Measurements from ENCODE around the gene RXRG.

Gene RXRG

DNA sequence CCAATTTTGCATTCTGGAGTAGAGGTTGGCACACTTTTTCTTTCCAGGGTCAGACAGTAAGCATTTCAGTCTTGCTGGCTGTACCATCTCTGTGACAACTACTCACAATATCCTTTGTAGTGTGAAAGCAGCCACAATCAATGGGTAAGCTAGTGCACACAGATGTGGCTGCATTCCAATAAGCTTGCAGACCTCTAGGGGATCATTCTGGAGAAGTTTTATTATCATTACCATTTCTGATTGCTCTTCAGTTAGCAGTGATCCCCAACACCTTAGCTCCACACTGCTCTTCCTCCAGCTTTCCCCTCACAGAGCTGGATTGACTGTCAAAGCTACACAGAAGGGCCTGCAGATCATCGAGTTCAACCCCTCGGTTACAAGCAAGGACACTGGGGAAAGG lies 9.1 kb downstream of the RXRG start:
- CTCF ChIA-PET: interaction anchor here (0.8 to 1.0 kb wide), 2 partner anchors 9 to 13 kb away, joined by 3 to 4 read pairs; partner anchors contain the start of gene RXRG
- no peak for DNase-seq (ENCODE audit: extremely low spot score)
- TF ChIP-seq, protein P1, sequence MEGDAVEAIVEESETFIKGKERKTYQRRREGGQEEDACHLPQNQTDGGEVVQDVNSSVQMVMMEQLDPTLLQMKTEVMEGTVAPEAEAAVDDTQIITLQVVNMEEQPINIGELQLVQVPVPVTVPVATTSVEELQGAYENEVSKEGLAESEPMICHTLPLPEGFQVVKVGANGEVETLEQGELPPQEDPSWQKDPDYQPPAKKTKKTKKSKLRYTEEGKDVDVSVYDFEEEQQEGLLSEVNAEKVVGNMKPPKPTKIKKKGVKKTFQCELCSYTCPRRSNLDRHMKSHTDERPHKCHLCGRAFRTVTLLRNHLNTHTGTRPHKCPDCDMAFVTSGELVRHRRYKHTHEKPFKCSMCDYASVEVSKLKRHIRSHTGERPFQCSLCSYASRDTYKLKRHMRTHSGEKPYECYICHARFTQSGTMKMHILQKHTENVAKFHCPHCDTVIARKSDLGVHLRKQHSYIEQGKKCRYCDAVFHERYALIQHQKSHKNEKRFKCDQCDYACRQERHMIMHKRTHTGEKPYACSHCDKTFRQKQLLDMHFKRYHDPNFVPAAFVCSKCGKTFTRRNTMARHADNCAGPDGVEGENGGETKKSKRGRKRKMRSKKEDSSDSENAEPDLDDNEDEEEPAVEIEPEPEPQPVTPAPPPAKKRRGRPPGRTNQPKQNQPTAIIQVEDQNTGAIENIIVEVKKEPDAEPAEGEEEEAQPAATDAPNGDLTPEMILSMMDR (IDR thresholded peaks at IDR 0.05; ENCODE audit: control extremely low read depth, extremely low read depth, low read depth, missing control alignments): no peak
- POLR2A ChIA-PET: no interaction called here

DNA sequence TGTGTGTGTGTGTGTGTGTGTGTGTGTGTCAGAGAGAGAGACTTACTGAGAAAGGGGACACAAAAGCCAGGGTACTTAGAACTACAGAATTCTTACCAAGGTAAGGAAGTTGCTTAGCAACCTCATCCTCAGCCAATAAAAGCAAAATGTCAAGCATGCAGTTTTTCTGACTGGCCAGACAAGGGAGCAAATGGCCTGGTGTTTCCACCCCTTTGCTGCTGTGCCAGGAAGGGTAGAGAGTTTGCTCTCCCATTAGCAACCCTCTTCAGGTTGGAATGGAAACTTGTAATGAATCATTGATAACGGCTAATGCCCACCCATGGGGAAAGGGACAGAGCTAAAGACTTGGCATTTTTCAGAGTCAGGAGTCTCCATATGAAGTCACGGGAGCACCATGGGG lies 10.6 kb downstream of the RXRG start:
- no peak for DNase-seq (ENCODE audit: extremely low spot score)
- POLR2A ChIA-PET: no interaction called here
- CTCF ChIA-PET: no interaction called here
- TF ChIP-seq, protein P1 (IDR thresholded peaks at IDR 0.05; ENCODE audit: control extremely low read depth, extremely low read depth, low read depth, missing control alignments): no peak

DNA sequence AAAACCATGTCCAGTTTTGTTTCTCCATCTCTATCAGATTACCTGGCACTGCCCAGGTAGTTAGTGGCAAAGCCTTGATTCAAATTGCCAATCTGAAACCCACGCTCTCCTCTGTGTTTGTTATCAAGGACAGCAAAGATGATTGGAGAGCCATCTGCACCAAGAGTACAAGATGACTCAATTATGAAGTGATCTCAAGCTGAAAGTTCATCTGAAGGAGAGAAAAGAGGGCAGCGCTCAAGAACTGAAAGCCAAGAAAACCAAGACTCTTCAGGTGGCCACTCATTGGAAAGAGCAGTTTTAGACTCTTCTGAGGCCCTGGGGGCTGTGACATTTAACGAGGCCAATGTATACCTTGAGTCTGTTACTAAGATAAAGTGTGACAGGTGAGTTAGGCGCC lies 13.8 kb downstream of the RXRG start:
- TF ChIP-seq, protein P1 (IDR thresholded peaks at IDR 0.05; ENCODE audit: control extremely low read depth, extremely low read depth, low read depth, missing control alignments): no peak
- no peak for DNase-seq (ENCODE audit: extremely low spot score)
- POLR2A ChIA-PET: no interaction called here

DNA sequence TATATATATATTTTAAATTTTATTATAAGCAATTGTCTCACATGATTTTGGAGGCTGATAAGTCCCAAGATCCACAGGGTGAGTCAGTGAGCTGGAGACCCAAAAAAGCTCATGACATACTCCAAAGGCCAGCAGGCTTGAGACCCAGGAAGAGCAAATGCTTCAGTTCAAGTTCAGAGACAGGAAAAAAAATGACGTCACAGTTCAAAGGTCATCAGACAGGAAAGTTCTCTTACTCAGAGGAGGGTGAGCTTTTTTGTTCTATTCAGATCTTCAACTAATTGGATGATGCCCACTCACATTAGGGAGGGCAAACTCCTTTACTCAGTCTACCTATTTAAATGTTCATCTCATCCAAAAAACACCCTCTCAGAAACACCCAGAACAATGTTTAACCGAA lies 18.2 kb downstream of the RXRG start:
- ChIA-PET POLR2A (no interaction called here), CTCF (interaction anchor here (0.8 kb wide), 2 partner anchors 9 to 19 kb away, joined by 3 read pairs; no protein-coding TSS in a partner anchor)
- no peak for DNase-seq (ENCODE audit: extremely low spot score)
- TF ChIP-seq, protein P1 (IDR thresholded peaks at IDR 0.05; ENCODE audit: control extremely low read depth, extremely low read depth, low read depth, missing control alignments): no peak

More for the DNA sequence above, 13.8 kb downstream of the RXRG start:
- CTCF ChIA-PET: interaction anchor here (1.4 to 2.3 kb wide), 2 partner anchors 18 to 64 kb away, joined by 3 to 5 read pairs; no protein-coding TSS in a partner anchor

DNA sequence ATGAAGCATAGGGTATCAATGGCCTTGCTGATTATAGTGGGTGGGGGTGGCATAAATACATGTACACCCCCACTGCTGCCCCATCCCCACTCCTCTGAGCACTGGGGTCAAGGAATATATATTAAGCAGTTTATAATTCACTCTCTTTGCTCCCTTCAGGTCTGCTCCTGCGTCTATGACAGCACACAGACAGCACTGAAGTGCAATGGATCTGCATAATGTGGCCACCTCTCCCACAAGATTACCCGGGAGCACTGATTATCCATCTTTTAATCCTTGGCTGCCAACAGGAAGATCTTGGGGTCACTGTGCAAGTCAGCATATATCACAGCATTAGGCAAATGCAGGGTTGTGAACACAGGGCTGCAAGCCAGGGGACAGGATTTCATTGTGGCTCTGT lies 19.3 kb downstream of the RXRG start:
- DNase-seq (ENCODE audit: extremely low spot score): no peak
- TF ChIP-seq, protein P1 (IDR thresholded peaks at IDR 0.05; ENCODE audit: control extremely low read depth, extremely low read depth, low read depth, missing control alignments): no peak
- POLR2A ChIA-PET: no interaction called here
- CTCF ChIA-PET: no interaction called here

DNA sequence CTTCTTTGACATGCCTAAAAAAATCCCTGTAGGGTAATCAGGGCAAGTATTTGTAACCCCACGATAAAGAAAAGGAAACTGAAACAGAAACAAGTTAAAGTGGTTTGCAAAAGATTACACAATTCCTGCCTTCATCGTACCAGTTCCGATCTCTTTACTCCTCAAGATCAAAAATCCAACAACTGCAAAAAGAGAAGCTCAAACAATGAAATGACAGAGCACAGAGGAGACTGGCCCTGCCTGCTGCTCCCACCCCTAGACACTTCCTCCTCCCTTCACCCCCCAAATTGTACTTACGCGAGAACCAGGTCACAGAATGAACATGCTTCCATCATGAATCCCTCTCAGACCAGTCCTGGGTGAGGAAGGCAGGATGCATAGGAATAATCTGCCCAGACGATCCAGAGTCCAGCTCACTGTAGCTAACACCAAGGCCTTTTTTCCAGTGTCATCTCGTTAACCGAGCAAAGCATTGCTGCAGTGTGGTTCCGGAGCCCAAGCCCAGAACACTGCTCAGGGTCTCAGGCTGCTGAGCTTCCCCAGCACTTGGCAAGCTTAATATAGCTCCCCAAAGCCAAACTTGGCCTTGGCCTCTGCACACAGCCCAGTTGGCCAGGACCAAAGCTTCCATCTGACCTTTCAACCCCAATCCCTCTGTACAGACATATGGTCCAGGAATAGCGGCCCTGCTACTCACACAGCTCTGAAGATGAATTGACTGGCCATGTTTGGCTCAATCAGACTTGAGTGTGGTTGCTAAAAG lies 20.3 kb downstream of the RXRG start:
- DNase-seq (ENCODE audit: extremely low spot score): no peak
- TF ChIP-seq, protein P1 (IDR thresholded peaks at IDR 0.05; ENCODE audit: control extremely low read depth, extremely low read depth, low read depth, missing control alignments): no peak
- ChIA-PET POLR2A (no interaction called here), CTCF (interaction anchor here (2.1 kb wide), 1 partner anchor 17 kb away, joined by 6 read pairs; no protein-coding TSS in a partner anchor)
